Fibroblast of mammary gland (primary cell): ENCODE results near the gene SIRT3.

Experiments
- DNase-seq: peaks from one replicate; pipeline ENCODE4 v3.0.0-alpha.2; 2010; ENCODE audit warnings: low read depth
- H3K4me3 ChIP-seq: 2 replicates; pipeline ENCODE4 v1.5.1; 2011; ENCODE audit warnings: low read depth, mild to moderate bottlenecking, low read length, moderate library complexity; ENCODE audit not compliant: control insufficient read depth
- CTCF ChIP-seq: conservative IDR thresholded peaks from 2 replicates; pipeline ENCODE4 v1.5.1; 2011; ENCODE audit warnings: low read depth, low read length, inconsistent platforms; ENCODE audit not compliant: control insufficient read depth, insufficient read depth

The SIRT3 gene

GRCh38 chr11:235997-236773 lies at the start of gene SIRT3:
TSS of gene SIRT3 (minus strand) at chr11:236342. CDS start at chr11:236328, 14 bp downstream.
- DNase-seq = peak; percentile 73

GRCh38 chr11:285894-286220 lies 49.7 kb upstream of the SIRT3 start:
- no peak for DNase-seq
- TF ChIP-seq CTCF = no peak
- H3K4me3 ChIP-seq = no peak overlapping the region

More at GRCh38 chr11:235997-236773, at the start of gene SIRT3:
- no peak for TF ChIP-seq CTCF
- peak within 1 kb of the TSS; percentile 90 for H3K4me3 ChIP-seq

GRCh38 chr11:285021-285893 lies 49.1 kb upstream of the SIRT3 start:
- no peak overlapping the region for H3K4me3 ChIP-seq
- DNase-seq = no peak
- TF ChIP-seq CTCF = no peak

GRCh38 chr11:284105-285020 lies 48.2 kb upstream of the SIRT3 start:
- no peak for DNase-seq
- no peak overlapping the region for H3K4me3 ChIP-seq
- no peak for TF ChIP-seq CTCF

GRCh38 chr11:283405-284104 lies 47.4 kb upstream of the SIRT3 start:
- H3K4me3 ChIP-seq = no peak overlapping the region
- DNase-seq = no peak
- TF ChIP-seq CTCF = no peak
